Neural cell (in vitro differentiated cells): ENCODE measurements around the gene AIPL1. TPM values are rescaled to one million over a fixed set of nuclear protein-coding genes. Genes with fewer than 3 reads are reported as not detected.

Experiments
- H2AFZ ChIP-seq: fragments of 200-600, 300-800 bp; sonication (generic), shearing (Covaris generic); 2 replicates; pipeline ENCODE4 v1.6.0; 2014; ENCODE audit warnings: low read depth, mild to moderate bottlenecking, antibody characterized with exemption, low read length, moderate library complexity
- H3F3A ChIP-seq: fragments of 200-600 bp; shearing (Covaris generic); 2 replicates; pipeline ENCODE4 v1.6.1; 2016; ENCODE audit warnings: mild to moderate bottlenecking, moderate library complexity, mixed read lengths, antibody characterized with exemption, low read length; ENCODE audit not compliant: insufficient read depth, poor library complexity, severe bottlenecking
- H3K27ac ChIP-seq: fragments of 200-600, 300-800 bp; sonication (generic), shearing (Covaris generic); 2 replicates; pipeline ENCODE4 v1.5.1; 2014; ENCODE audit warnings: mild to moderate bottlenecking, low read length, moderate library complexity
- H3K27me3 ChIP-seq: fragments of 300-800, 200-600 bp; sonication (generic), shearing (Covaris generic); 2 replicates; pipeline ENCODE4 v1.6.0; 2014; ENCODE audit warnings: mild to moderate bottlenecking, low read depth, low read length, moderate library complexity; ENCODE audit not compliant: insufficient read depth
- H3K36me3 ChIP-seq: fragments of 300-800, 200-600 bp; sonication (generic), shearing (Covaris generic); 2 replicates; pipeline ENCODE4 v1.5.1; 2014; ENCODE audit warnings: mild to moderate bottlenecking, antibody characterized with exemption, low read length, moderate library complexity; ENCODE audit not compliant: insufficient read depth
- H3K4me2 ChIP-seq: fragments of 300-800, 200-600 bp; sonication (generic), shearing (Covaris generic); 2 replicates; pipeline ENCODE4 v1.6.0; 2014; ENCODE audit warnings: mild to moderate bottlenecking, low read length
- H3K4me3 ChIP-seq: fragments of 300-800, 200-600 bp; sonication (generic), shearing (Covaris generic); 2 replicates; pipeline ENCODE4 v1.5.1; 2014; ENCODE audit warnings: mild to moderate bottlenecking, low read length, moderate library complexity
- H3K79me2 ChIP-seq: fragments of 200-600 bp; shearing (Covaris generic); replicated peaks from 2 replicates; pipeline ENCODE4 v1.6.0; 2014; ENCODE audit warnings: mild to moderate bottlenecking, low read length, moderate library complexity; ENCODE audit not compliant: insufficient read depth
- H3K9ac ChIP-seq: fragments of 300-800, 200-600 bp; sonication (generic), shearing (Covaris generic); 2 replicates; pipeline ENCODE4 v1.6.1; 2016; ENCODE audit warnings: mild to moderate bottlenecking, low read length, mixed read lengths
- H3K9me2 ChIP-seq: fragments of 200-600 bp; shearing (Covaris generic); 2 replicates; pipeline ENCODE4 v1.6.1; 2016; ENCODE audit warnings: mild to moderate bottlenecking, low read length, mixed read lengths; ENCODE audit not compliant: insufficient read depth
- H3K9me3 ChIP-seq: fragments of 200-600, 300-800 bp; sonication (generic), shearing (Covaris generic); 2 replicates; pipeline ENCODE4 v1.6.1; 2016; ENCODE audit warnings: mild to moderate bottlenecking, mixed run types, low read length, moderate library complexity, mixed read lengths
- H4K20me1 ChIP-seq: fragments of 200-600 bp; shearing (Covaris generic); 2 replicates; pipeline ENCODE4 v1.6.1; 2016; ENCODE audit warnings: mild to moderate bottlenecking, mixed run types; ENCODE audit not compliant: insufficient read depth
- EP300 ChIP-seq: fragments of 450-650 bp; conservative IDR thresholded peaks from 2 replicates; pipeline ENCODE4 v1.6.1; 2014; ENCODE audit warnings: antibody characterized with exemption, mild to moderate bottlenecking, moderate library complexity; ENCODE audit not compliant: poor library complexity, severe bottlenecking
- EZH2 ChIP-seq: fragments of 200-600, 300-800 bp; shearing (Covaris generic), sonication (generic); IDR thresholded peaks from 2 replicates; pipeline ENCODE4 v1.6.1; 2014; ENCODE audit warnings: antibody characterized with exemption, low read length, borderline replicate concordance, mild to moderate bottlenecking; ENCODE audit not compliant: insufficient read depth, poor library complexity, severe bottlenecking
- MXI1 ChIP-seq: fragments of 450-650 bp; conservative IDR thresholded peaks from 2 replicates; pipeline ENCODE4 v1.6.1; 2014; ENCODE audit warnings: antibody characterized with exemption, mild to moderate bottlenecking; ENCODE audit not compliant: poor library complexity, severe bottlenecking
- POLR2AphosphoS5 ChIP-seq: IDR thresholded peaks from 2 replicates; pipeline ENCODE4 v1.6.1; 2012
- RAD21 ChIP-seq: fragments of 450-650 bp; conservative IDR thresholded peaks from 2 replicates; pipeline ENCODE4 v1.6.1; 2014; ENCODE audit warnings: antibody characterized with exemption, mild to moderate bottlenecking, moderate library complexity
- SMC3 ChIP-seq: fragments of 450-650 bp; conservative IDR thresholded peaks from 2 replicates; pipeline ENCODE4 v1.6.1; 2014; ENCODE audit warnings: antibody characterized with exemption, mild to moderate bottlenecking, moderate library complexity; ENCODE audit not compliant: poor library complexity
- TAF1 ChIP-seq: IDR thresholded peaks from 2 replicates; pipeline ENCODE4 v1.6.1; 2012; ENCODE audit warnings: low read depth
- polyA plus RNA-seq: library from polyadenylated mRNA; depleted of rRNA; stranded (reverse); fragments of >200 nt; gene quantifications from 2 replicates; pipeline ENCODE4 v1.2.3, GENCODE V29; 2014
- TF ChIP-seq, protein P1 (sequence below): IDR thresholded peaks from 2 replicates; pipeline ENCODE4 v1.6.1; 2012; ENCODE audit warnings: borderline replicate concordance
- TF ChIP-seq, protein P2 (sequence below): fragments of 450-650 bp; IDR thresholded peaks from 2 replicates; pipeline ENCODE4 v1.5.1; 2014; ENCODE audit warnings: antibody characterized with exemption, mild to moderate bottlenecking, moderate library complexity; ENCODE audit not compliant: poor library complexity, severe bottlenecking

The AIPL1 gene
- polyA plus RNA-seq, 1 donor from 2014 or later = not detected

DNA sequence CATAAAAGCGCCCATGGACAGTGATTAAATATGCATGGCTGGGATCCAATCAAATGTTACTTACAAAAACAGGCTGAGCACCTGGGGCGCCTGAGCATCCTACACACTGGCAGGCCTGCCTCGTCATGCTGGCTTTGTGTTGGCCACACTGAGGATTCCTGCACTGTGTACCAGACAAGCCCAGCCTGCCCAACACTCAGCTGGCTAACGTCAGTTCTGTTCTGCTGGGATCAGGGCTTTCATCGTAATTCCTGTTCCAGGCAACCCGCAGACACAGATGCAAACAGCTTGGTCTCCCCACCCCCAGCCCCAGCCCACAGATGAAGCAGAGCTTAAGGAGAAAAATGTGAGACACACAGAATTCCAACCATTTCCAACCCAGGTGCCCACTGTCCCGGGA is 40.0 kb upstream of the AIPL1 start:
- no peak overlapping the region for H3K4me2 ChIP-seq
- TF ChIP-seq EP300 (no peak), POLR2AphosphoS5 (no peak), MXI1 (no peak), SMC3 (no peak), EZH2 (no peak), RAD21 (no peak), TAF1 (no peak)
- TF ChIP-seq, protein P1, sequence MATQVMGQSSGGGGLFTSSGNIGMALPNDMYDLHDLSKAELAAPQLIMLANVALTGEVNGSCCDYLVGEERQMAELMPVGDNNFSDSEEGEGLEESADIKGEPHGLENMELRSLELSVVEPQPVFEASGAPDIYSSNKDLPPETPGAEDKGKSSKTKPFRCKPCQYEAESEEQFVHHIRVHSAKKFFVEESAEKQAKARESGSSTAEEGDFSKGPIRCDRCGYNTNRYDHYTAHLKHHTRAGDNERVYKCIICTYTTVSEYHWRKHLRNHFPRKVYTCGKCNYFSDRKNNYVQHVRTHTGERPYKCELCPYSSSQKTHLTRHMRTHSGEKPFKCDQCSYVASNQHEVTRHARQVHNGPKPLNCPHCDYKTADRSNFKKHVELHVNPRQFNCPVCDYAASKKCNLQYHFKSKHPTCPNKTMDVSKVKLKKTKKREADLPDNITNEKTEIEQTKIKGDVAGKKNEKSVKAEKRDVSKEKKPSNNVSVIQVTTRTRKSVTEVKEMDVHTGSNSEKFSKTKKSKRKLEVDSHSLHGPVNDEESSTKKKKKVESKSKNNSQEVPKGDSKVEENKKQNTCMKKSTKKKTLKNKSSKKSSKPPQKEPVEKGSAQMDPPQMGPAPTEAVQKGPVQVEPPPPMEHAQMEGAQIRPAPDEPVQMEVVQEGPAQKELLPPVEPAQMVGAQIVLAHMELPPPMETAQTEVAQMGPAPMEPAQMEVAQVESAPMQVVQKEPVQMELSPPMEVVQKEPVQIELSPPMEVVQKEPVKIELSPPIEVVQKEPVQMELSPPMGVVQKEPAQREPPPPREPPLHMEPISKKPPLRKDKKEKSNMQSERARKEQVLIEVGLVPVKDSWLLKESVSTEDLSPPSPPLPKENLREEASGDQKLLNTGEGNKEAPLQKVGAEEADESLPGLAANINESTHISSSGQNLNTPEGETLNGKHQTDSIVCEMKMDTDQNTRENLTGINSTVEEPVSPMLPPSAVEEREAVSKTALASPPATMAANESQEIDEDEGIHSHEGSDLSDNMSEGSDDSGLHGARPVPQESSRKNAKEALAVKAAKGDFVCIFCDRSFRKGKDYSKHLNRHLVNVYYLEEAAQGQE = no peak
- TF ChIP-seq, protein P2, sequence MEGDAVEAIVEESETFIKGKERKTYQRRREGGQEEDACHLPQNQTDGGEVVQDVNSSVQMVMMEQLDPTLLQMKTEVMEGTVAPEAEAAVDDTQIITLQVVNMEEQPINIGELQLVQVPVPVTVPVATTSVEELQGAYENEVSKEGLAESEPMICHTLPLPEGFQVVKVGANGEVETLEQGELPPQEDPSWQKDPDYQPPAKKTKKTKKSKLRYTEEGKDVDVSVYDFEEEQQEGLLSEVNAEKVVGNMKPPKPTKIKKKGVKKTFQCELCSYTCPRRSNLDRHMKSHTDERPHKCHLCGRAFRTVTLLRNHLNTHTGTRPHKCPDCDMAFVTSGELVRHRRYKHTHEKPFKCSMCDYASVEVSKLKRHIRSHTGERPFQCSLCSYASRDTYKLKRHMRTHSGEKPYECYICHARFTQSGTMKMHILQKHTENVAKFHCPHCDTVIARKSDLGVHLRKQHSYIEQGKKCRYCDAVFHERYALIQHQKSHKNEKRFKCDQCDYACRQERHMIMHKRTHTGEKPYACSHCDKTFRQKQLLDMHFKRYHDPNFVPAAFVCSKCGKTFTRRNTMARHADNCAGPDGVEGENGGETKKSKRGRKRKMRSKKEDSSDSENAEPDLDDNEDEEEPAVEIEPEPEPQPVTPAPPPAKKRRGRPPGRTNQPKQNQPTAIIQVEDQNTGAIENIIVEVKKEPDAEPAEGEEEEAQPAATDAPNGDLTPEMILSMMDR = no peak
- no peak overlapping the region for H3K27ac ChIP-seq
- H3K27me3 ChIP-seq = no peaks in the 10 kb centered on the region
- H3K9me3 ChIP-seq = no peaks in the 10 kb centered on the region
- no peaks in the 10 kb centered on the region for H3K79me2 ChIP-seq
- no peaks in the 10 kb centered on the region for H3F3A ChIP-seq
- H3K4me3 ChIP-seq = no peak overlapping the region
- no peak overlapping the region for H2AFZ ChIP-seq
- no peaks in the 10 kb centered on the region for H3K9me2 ChIP-seq
- H3K9ac ChIP-seq = no peak overlapping the region
- H4K20me1 ChIP-seq = no peaks in the 10 kb centered on the region
- no peaks in the 10 kb centered on the region for H3K36me3 ChIP-seq

- Histone ChIP-seq H3K9me3 (no peaks in the 10 kb centered on the region), H3F3A (no peaks in the 10 kb centered on the region), H3K4me3 (no peak overlapping the region), H2AFZ (no peak overlapping the region), H3K4me2 (no peak overlapping the region), H3K27me3 (no peaks in the 10 kb centered on the region), H3K27ac (no peak overlapping the region), H3K79me2 (no peaks in the 10 kb centered on the region), H3K9me2 (no peaks in the 10 kb centered on the region), H3K9ac (no peak overlapping the region), H4K20me1 (no peaks in the 10 kb centered on the region), H3K36me3 (no peaks in the 10 kb centered on the region)
- TF ChIP-seq POLR2AphosphoS5 (no peak), TAF1 (no peak)
- TF ChIP-seq, protein P1 = no peak
Observed at GRCh38 chr17:6474376-6474775, 39.5 kb upstream of the AIPL1 start.
